Neural progenitor cell (in vitro differentiated cells): ENCODE measurements around the gene GTF2F2. TPM values are rescaled to one million over a fixed set of nuclear protein-coding genes. Genes with fewer than 3 reads are reported as not detected.

ENCODE experiments used
- DNase-seq: peaks from one replicate; pipeline ENCODE4 v3.0.0-alpha.2; 2016; ENCODE audit warnings: low spot score
- H2AFZ ChIP-seq: fragments of 200-600 bp; sonication (generic); replicated peaks from 2 replicates; pipeline ENCODE4 v1.6.1; 2016; ENCODE audit warnings: antibody characterized with exemption
- H3F3A ChIP-seq: fragments of 200-600 bp; sonication (generic); 2 replicates; pipeline ENCODE4 v1.6.1; 2016; ENCODE audit warnings: antibody characterized with exemption, low read depth
- H3K27ac ChIP-seq: fragments of 200-600 bp; sonication (generic); 2 replicates; pipeline ENCODE4 v1.5.1; 2016; ENCODE audit warnings: mild to moderate bottlenecking
- H3K27me3 ChIP-seq: fragments of 200-600 bp; sonication (generic); 2 replicates; pipeline ENCODE4 v1.6.1; 2016; ENCODE audit warnings: mild to moderate bottlenecking, moderate library complexity
- H3K36me3 ChIP-seq: fragments of 200-600 bp; sonication (generic); 2 replicates; pipeline ENCODE4 v1.5.1; 2016
- H3K4me1 ChIP-seq: fragments of 200-600 bp; sonication (generic); 2 replicates; pipeline ENCODE4 v1.6.1; 2016; ENCODE audit warnings: mixed run types
- H3K4me2 ChIP-seq: fragments of 200-600 bp; sonication (generic); 2 replicates; pipeline ENCODE4 v1.6.1; 2016
- H3K4me3 ChIP-seq: fragments of 200-600 bp; sonication (generic); 2 replicates; pipeline ENCODE4 v1.5.1; 2016
- H3K79me2 ChIP-seq: fragments of 200-600 bp; sonication (generic); 2 replicates; pipeline ENCODE4 v1.6.1; 2016; ENCODE audit warnings: low read depth
- H3K9ac ChIP-seq: fragments of 200-600 bp; sonication (generic); 2 replicates; pipeline ENCODE4 v1.6.1; 2016
- H3K9me3 ChIP-seq: fragments of 200-600 bp; sonication (generic); 2 replicates; pipeline ENCODE4 v1.5.1; 2016; ENCODE audit warnings: low read depth
- H4K20me1 ChIP-seq: fragments of 200-600 bp; sonication (generic); 2 replicates; pipeline ENCODE4 v1.6.1; 2016; ENCODE audit warnings: low read depth
- H3K27ac Mint-ChIP-seq: 3 replicates; pipeline ENCODE4 v1.8.0; 2021; ENCODE audit warnings: mixed read lengths
- H3K27me3 Mint-ChIP-seq: 2 replicates; pipeline ENCODE4 v1.8.0; 2022; ENCODE audit warnings: low read depth, mild to moderate bottlenecking, inconsistent platforms, moderate library complexity, mixed read lengths; ENCODE audit not compliant: insufficient read depth
- H3K36me3 Mint-ChIP-seq: 3 replicates; pipeline ENCODE4 v1.8.0; 2021; ENCODE audit warnings: mixed read lengths
- H3K4me1 Mint-ChIP-seq: 3 replicates; pipeline ENCODE4 v1.8.0; 2021; ENCODE audit warnings: mixed read lengths
- H3K4me3 Mint-ChIP-seq: 3 replicates; pipeline ENCODE4 v1.8.0; 2021; ENCODE audit warnings: mild to moderate bottlenecking, moderate library complexity, mixed read lengths
- H3K9me3 Mint-ChIP-seq: 3 replicates; pipeline ENCODE4 v1.8.0; 2020; ENCODE audit warnings: mixed read lengths
- CTCF ChIP-seq: fragments of 200-600 bp; sonication (generic); IDR thresholded peaks from 2 replicates; pipeline ENCODE4 v1.5.1; 2017; ENCODE audit warnings: antibody characterized with exemption, mild to moderate bottlenecking
- EZH2 ChIP-seq: fragments of 200-600 bp; sonication (generic); IDR thresholded peaks from 2 replicates; pipeline ENCODE4 v1.6.1; 2017; ENCODE audit warnings: antibody characterized with exemption, mild to moderate bottlenecking, moderate library complexity
- EZH2phosphoT487 ChIP-seq: fragments of 200-600 bp; sonication (generic); IDR thresholded peaks from 2 replicates; pipeline ENCODE4 v1.6.1; 2017; ENCODE audit warnings: antibody characterized with exemption
- total RNA-seq: library from RNA; depleted of rRNA; stranded (reverse); fragments of >200 nt; gene quantifications from 2 replicates; pipeline ENCODE4 v1.2.3, GENCODE V29; 2015; ENCODE audit warnings: low replicate concordance

Gene GTF2F2
- total RNA-seq, 1 donor from 2014 or later: 54.1 TPM

- no peaks in the 10 kb centered on the region for H3F3A ChIP-seq
- peaks cover 26% of the 10 kb centered on the region for H3K36me3 Mint-ChIP-seq
- H2AFZ ChIP-seq: no peak overlapping the region
- no peaks in the 10 kb centered on the region for H3K9me3 ChIP-seq
- no peaks in the 10 kb centered on the region for H3K36me3 ChIP-seq
- no peak overlapping the region for H3K9ac ChIP-seq
- H3K79me2 ChIP-seq: peaks cover 98% of the 10 kb centered on the region
- H3K4me3 Mint-ChIP-seq: no peak overlapping the region
- H3K27ac Mint-ChIP-seq: no peak overlapping the region
- no peak overlapping the region for H3K27ac ChIP-seq
- H3K4me1 Mint-ChIP-seq: no peaks in the 10 kb centered on the region
- peaks cover 29% of the 10 kb centered on the region for H4K20me1 ChIP-seq
- no peaks in the 10 kb centered on the region for H3K27me3 ChIP-seq
- H3K4me2 ChIP-seq: no peak overlapping the region
- peaks cover 11% of the 10 kb centered on the region for H3K9me3 Mint-ChIP-seq
- DNase-seq: no peak
- no peak overlapping the region for H3K4me3 ChIP-seq
- peaks cover 15% of the 10 kb centered on the region for H3K4me1 ChIP-seq
- peaks cover 2% of the 10 kb centered on the region for H3K27me3 Mint-ChIP-seq
- TF ChIP-seq EZH2: no peak
These were observed 13.2 kb downstream of the GTF2F2 start for GRCh38 chr13:45133396-45134118.

GRCh38 chr13:45136741-45137504 is 16.6 kb downstream of the GTF2F2 start:
- H3K4me1 Mint-ChIP-seq: peaks cover 2% of the 10 kb centered on the region
- peak overlapping the region; percentile 1 for H3K4me2 ChIP-seq
- peaks cover 15% of the 10 kb centered on the region for H3K36me3 Mint-ChIP-seq
- H3K4me3 ChIP-seq: no peak overlapping the region
- no peaks in the 10 kb centered on the region for H3K27me3 ChIP-seq
- H3K4me3 Mint-ChIP-seq: no peak overlapping the region
- H3K9me3 ChIP-seq: no peaks in the 10 kb centered on the region
- H3K27ac Mint-ChIP-seq: no peak overlapping the region
- H3K27ac ChIP-seq: peak overlapping the region; percentile 45
- TF ChIP-seq EZH2: no peak
- TF ChIP-seq CTCF: no peak
- TF ChIP-seq EZH2phosphoT487: no peak
- peaks cover 2% of the 10 kb centered on the region for H3K27me3 Mint-ChIP-seq
- H2AFZ ChIP-seq: no peak overlapping the region
- H3K79me2 ChIP-seq: peaks cover 89% of the 10 kb centered on the region
- H3K4me1 ChIP-seq: peaks cover 15% of the 10 kb centered on the region
- H3K9ac ChIP-seq: peak overlapping the region; percentile 14
- H3K9me3 Mint-ChIP-seq: peaks cover 7% of the 10 kb centered on the region
- H3F3A ChIP-seq: no peaks in the 10 kb centered on the region
- H4K20me1 ChIP-seq: peaks cover 38% of the 10 kb centered on the region
- no peaks in the 10 kb centered on the region for H3K36me3 ChIP-seq
- DNase-seq: no peak

DNA sequence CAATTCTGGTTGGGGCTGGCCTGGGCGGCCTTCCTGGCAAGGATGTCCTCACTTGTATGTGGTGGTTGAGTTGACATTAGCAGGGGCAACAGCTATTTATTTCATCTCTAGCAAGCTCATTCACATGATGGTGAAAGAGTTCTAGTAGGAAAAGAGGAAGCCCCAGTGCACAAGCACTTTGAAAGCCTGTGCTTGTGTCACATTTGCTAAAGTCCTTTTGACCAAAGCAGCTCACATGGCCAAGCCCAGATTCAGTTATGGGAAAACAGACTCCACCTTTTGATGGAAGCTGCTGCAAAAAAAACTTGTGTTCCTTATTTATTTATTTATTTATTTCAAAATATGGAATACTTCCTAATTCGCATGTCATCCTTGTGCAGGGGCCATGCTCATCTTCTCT is 17.2 kb downstream of the GTF2F2 start:
- no peaks in the 10 kb centered on the region for H3K27me3 ChIP-seq
- Mint-ChIP-seq H3K27ac (no peak overlapping the region), H3K36me3 (peaks cover 13% of the 10 kb centered on the region), H3K4me1 (peaks cover 2% of the 10 kb centered on the region), H3K27me3 (peaks cover 2% of the 10 kb centered on the region), H3K4me3 (no peak overlapping the region), H3K9me3 (peaks cover 7% of the 10 kb centered on the region)
- H4K20me1 ChIP-seq: peaks cover 42% of the 10 kb centered on the region
- peaks cover 17% of the 10 kb centered on the region for H3K4me1 ChIP-seq
- no peak overlapping the region for H2AFZ ChIP-seq
- H3K36me3 ChIP-seq: no peaks in the 10 kb centered on the region
- H3F3A ChIP-seq: no peaks in the 10 kb centered on the region
- H3K9me3 ChIP-seq: no peaks in the 10 kb centered on the region
- no peak for DNase-seq
- H3K4me3 ChIP-seq: no peak overlapping the region
- peak overlapping the region; percentile 1 for H3K4me2 ChIP-seq
- peak overlapping the region; percentile 45 for H3K27ac ChIP-seq
- H3K79me2 ChIP-seq: peaks cover 89% of the 10 kb centered on the region
- TF ChIP-seq EZH2phosphoT487: no peak
- TF ChIP-seq EZH2: no peak
- TF ChIP-seq CTCF: no peak
- H3K9ac ChIP-seq: no peak overlapping the region

- Mint-ChIP-seq H3K4me3 (no peak overlapping the region), H3K4me1 (peaks cover 7% of the 10 kb centered on the region), H3K36me3 (peaks cover 11% of the 10 kb centered on the region), H3K27me3 (peaks cover 2% of the 10 kb centered on the region), H3K9me3 (peaks cover 4% of the 10 kb centered on the region), H3K27ac (no peak overlapping the region)
- no peak overlapping the region for H3K4me2 ChIP-seq
- no peaks in the 10 kb centered on the region for H3K9me3 ChIP-seq
- H3K9ac ChIP-seq: no peak overlapping the region
- H3K36me3 ChIP-seq: no peaks in the 10 kb centered on the region
- no peak overlapping the region for H3K27ac ChIP-seq
- no peak for TF ChIP-seq CTCF
- no peak for TF ChIP-seq EZH2phosphoT487
- no peak for TF ChIP-seq EZH2
- H2AFZ ChIP-seq: no peak overlapping the region
- no peak overlapping the region for H3K4me3 ChIP-seq
- no peaks in the 10 kb centered on the region for H3K27me3 ChIP-seq
- no peak for DNase-seq
- peaks cover 21% of the 10 kb centered on the region for H3K4me1 ChIP-seq
- H4K20me1 ChIP-seq: peaks cover 44% of the 10 kb centered on the region
- no peaks in the 10 kb centered on the region for H3F3A ChIP-seq
- H3K79me2 ChIP-seq: peaks cover 89% of the 10 kb centered on the region
These were observed 18.0 kb downstream of the GTF2F2 start for GRCh38 chr13:45138282-45138681.
